LNCaP clone FGC (cell line): Measurements from ENCODE around the gene TAOK1.

Experiments
- DNase-seq: peaks from one replicate; pipeline ENCODE4 v3.0.0-alpha.2; 2011; ENCODE audit warnings: low read depth
- H3K4me3 ChIP-seq: 2 replicates; pipeline ENCODE4 v1.5.1; 2011; ENCODE audit warnings: mild to moderate bottlenecking, low read depth, low read length, control low read depth
- TF ChIP-seq, protein P1 (sequence below): IDR thresholded peaks from 2 replicates; pipeline ENCODE4 v1.5.1; 2012; ENCODE audit warnings: mild to moderate bottlenecking; ENCODE audit not compliant: control insufficient read depth, insufficient read depth; ENCODE audit errors: extremely low read depth

The TAOK1 gene

DNA sequence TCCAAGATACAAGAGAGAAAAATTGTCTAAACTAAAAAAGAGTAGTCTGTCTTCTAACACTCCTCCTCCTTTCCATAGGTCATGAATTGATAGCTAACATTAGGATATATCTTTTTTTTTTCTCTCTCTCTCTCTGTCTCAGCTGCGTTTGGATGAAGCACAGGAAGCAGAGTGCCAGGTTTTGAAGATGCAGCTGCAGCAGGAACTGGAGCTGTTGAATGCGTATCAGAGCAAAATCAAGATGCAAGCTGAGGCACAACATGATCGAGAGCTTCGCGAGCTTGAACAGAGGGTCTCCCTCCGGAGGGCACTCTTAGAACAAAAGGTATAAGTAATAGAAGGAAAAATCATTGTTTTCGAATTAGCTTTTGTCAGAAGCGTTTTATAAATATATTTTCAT lies 143.8 kb downstream of the TAOK1 start:
- TF ChIP-seq, protein P1, sequence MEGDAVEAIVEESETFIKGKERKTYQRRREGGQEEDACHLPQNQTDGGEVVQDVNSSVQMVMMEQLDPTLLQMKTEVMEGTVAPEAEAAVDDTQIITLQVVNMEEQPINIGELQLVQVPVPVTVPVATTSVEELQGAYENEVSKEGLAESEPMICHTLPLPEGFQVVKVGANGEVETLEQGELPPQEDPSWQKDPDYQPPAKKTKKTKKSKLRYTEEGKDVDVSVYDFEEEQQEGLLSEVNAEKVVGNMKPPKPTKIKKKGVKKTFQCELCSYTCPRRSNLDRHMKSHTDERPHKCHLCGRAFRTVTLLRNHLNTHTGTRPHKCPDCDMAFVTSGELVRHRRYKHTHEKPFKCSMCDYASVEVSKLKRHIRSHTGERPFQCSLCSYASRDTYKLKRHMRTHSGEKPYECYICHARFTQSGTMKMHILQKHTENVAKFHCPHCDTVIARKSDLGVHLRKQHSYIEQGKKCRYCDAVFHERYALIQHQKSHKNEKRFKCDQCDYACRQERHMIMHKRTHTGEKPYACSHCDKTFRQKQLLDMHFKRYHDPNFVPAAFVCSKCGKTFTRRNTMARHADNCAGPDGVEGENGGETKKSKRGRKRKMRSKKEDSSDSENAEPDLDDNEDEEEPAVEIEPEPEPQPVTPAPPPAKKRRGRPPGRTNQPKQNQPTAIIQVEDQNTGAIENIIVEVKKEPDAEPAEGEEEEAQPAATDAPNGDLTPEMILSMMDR: no peak
- H3K4me3 ChIP-seq: no peak overlapping the region
- DNase-seq: no peak

DNA sequence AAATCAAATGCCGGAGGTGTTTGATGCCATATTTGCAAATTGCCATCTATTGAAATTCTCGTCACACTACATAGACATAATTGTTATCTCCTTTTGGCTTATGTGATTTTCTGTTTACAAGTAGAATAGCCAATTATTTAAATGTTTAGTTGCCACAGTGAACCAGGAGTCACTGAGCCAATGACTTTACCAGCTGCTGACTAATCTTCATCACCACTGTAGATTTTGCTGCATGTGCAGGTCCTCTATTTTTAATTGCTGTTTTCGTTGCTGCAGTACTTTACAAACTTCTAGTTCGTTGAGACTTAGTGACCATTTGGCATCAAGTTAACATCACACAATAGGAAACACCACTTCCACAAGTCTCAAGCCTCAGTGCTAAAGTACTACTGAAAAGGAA lies 153.9 kb downstream of the TAOK1 start:
- TF ChIP-seq, protein P1: no peak
- H3K4me3 ChIP-seq: no peak overlapping the region
- no peak for DNase-seq

DNA sequence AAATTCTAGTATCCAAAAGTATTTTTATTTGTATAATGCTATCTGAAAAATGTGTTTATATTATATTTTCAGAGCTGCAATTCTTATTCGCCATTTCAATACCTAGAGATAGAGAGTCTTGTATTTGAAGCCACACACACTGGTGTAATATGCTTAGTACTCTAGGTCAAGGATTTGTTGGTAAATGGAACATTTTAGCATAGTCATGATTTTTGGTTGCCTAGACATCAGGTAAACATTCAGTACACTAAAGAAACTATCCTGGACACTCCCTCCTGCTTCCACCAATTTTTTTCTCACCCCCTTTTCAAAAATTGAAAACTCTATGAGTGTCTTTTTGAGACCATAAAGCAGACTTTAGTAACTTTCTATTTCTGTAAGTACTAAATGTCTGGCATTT lies 155.9 kb downstream of the TAOK1 start:
- TF ChIP-seq, protein P1: no peak
- no peak overlapping the region for H3K4me3 ChIP-seq
- DNase-seq: no peak

DNA sequence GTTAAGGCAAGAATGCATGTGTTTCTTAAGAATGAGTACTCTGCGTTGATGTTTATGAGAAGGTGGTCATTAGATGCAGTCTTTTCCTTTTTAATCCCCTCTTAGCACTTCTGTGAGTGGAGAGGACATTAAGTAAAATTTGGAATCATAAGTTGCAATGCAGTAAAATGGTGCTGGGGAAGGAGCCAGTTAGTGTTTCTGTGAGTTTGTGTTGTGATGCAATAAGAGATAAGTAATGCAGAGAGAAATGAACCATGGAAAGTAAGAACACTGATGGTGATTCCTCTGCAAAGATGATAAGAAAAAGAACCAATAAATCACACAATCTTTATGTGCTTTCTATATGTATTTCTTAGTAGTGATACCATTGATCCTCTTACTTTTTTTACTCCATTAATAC lies 156.7 kb downstream of the TAOK1 start:
- no peak overlapping the region for H3K4me3 ChIP-seq
- no peak for DNase-seq
- TF ChIP-seq, protein P1: no peak

DNA sequence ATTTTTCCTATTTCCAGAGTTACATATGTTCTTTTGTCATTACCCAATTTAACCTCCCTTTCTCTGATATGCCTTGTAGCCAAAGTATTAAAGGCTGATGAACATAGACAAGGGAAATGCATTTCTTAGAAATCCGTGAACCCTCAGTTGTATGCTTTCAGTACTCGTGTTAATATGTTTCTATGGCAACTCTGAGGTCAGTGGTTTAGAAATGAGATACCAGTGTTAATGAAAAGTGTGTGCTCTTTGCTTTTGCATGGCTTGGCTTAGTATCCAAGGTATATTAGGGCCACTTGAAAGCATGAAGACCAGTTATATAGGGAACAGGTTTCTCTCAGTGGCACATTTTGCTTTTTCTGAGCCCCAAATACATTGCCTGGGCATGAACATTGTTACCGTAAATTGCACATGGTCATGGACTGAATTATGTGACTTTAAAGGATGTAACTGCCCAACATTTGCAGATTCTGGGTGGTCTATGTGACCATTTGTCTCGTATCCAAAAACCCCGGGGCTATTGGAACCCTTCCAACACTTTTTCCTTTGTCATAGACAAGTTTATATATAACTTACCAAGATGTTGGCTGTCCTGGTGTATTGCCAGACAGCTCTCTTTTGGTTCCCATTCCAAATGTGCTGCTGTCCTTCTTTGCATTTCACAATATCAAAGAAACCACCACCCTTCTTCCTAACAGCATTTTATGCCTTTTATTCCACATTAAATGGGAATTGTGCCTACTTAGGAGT lies 159.2 kb downstream of the TAOK1 start:
- H3K4me3 ChIP-seq: no peak overlapping the region
- TF ChIP-seq, protein P1: no peak
- DNase-seq: no peak

DNA sequence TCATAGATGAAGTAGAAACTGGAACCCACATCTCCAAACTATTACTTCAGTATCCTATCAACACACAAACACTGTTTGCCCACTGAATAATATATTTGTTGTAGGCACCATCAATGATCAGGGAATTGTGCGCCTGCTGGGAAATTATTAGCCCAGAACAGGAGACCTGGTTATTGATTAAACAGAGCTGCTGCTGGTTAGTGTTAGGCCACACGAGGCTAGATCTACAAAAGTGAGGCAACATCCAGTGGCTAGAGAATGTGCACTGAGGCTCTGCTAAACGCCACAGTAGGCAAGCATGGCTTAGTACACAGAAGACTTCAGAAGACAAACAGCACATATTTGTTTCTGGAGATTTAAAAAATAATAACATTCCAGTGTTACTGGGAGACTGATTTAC lies 165.7 kb downstream of the TAOK1 start:
- no peak for DNase-seq
- no peak overlapping the region for H3K4me3 ChIP-seq
- TF ChIP-seq, protein P1: no peak
